ENCODE measurements around the gene P3H2.
A peak's percentile ranks its signal among the peaks of the same experiment; 100 is the strongest.

Gene P3H2

GRCh38 chr3:190124067-190124466, 3.4 kb upstream of the P3H2 start:
- DNase-seq (ENCODE audit: low read depth) = no peak

GRCh38 chr3:190122198-190122771, 1.6 kb upstream of the P3H2 start:
- DNase-seq (ENCODE audit: low read depth) = no peak

- DNase-seq (ENCODE audit: low read depth) = no peak
Observed at GRCh38 chr3:190121383-190121782, 686 bp upstream of the P3H2 start.

GRCh38 chr3:190121061-190121377, 322 bp upstream of the P3H2 start:
- DNase-seq (ENCODE audit: low read depth) = no peak

- DNase-seq (ENCODE audit: low read depth) = no peak
Observed at GRCh38 chr3:190119461-190120268, 1.0 kb downstream of the P3H2 start.

- no peak for DNase-seq (ENCODE audit: low read depth)
Observed at GRCh38 chr3:190118438-190118837, 2.3 kb downstream of the P3H2 start.

- DNase-seq (ENCODE audit: low read depth) = no peak
Observed at GRCh38 chr3:190117981-190118380, 2.7 kb downstream of the P3H2 start.

- DNase-seq (ENCODE audit: low read depth) = peak; percentile 59
Observed at GRCh38 chr3:190116551-190117067, 4.1 kb downstream of the P3H2 start.

- no peak for DNase-seq (ENCODE audit: low read depth)
Observed at GRCh38 chr3:190110826-190111225, 9.9 kb downstream of the P3H2 start.

- DNase-seq (ENCODE audit: low read depth) = no peak
Observed at GRCh38 chr3:190109441-190109840, 11.3 kb downstream of the P3H2 start.

- DNase-seq (ENCODE audit: low read depth) = no peak
Observed at GRCh38 chr3:190108804-190109203, 11.9 kb downstream of the P3H2 start.

GRCh38 chr3:190105876-190106275, 14.8 kb downstream of the P3H2 start:
- DNase-seq (ENCODE audit: low read depth) = no peak

GRCh38 chr3:190101320-190102011, 19.2 kb downstream of the P3H2 start:
- no peak for DNase-seq (ENCODE audit: low read depth)

GRCh38 chr3:190099099-190099498, 21.6 kb downstream of the P3H2 start:
- no peak for DNase-seq (ENCODE audit: low read depth)

- DNase-seq (ENCODE audit: low read depth) = no peak
Observed at GRCh38 chr3:190097617-190098016, 23.1 kb downstream of the P3H2 start.

GRCh38 chr3:190097025-190097424, 23.7 kb downstream of the P3H2 start:
- DNase-seq (ENCODE audit: low read depth) = no peak

- DNase-seq (ENCODE audit: low read depth) = no peak
Observed at GRCh38 chr3:190096345-190096744, 24.4 kb downstream of the P3H2 start.

- DNase-seq (ENCODE audit: low read depth) = no peak
Observed at GRCh38 chr3:190094160-190094718, 26.5 kb downstream of the P3H2 start.

GRCh38 chr3:190092250-190092649, 28.4 kb downstream of the P3H2 start:
- no peak for DNase-seq (ENCODE audit: low read depth)

- no peak for DNase-seq (ENCODE audit: low read depth)
Observed at GRCh38 chr3:190089711-190090110, 31.0 kb downstream of the P3H2 start.

- no peak for DNase-seq (ENCODE audit: low read depth)
Observed at GRCh38 chr3:190088890-190089289, 31.8 kb downstream of the P3H2 start.

GRCh38 chr3:190086191-190086590, 34.5 kb downstream of the P3H2 start:
- no peak for DNase-seq (ENCODE audit: low read depth)

- DNase-seq (ENCODE audit: low read depth) = no peak
Observed at GRCh38 chr3:190084983-190085382, 35.7 kb downstream of the P3H2 start.
